Upper lobe of right lung (tissue), 1 donor: Measurements from ENCODE around the gene CUL3. TPM values are rescaled to one million over a fixed set of nuclear protein-coding genes. Genes with fewer than 3 reads are reported as not detected.

Experiments
- ATAC-seq: fragments of 200-7000 bp; cut with Tn5 transposase; one replicate; pipeline ENCODE4 v1.9.1; 2020; ENCODE audit warnings: mild to moderate bottlenecking, moderate library complexity
- DNase-seq: peaks from one replicate; pipeline ENCODE4 v3.0.0-alpha.2; 2020
- H3K27ac ChIP-seq: fragments of 200-600 bp; one replicate; pipeline ENCODE4 v1.8.0; 2022
- H3K27me3 ChIP-seq: fragments of 200-600 bp; one replicate; pipeline ENCODE4 v1.8.0; 2022; ENCODE audit warnings: mild to moderate bottlenecking
- H3K36me3 ChIP-seq: fragments of 200-600 bp; one replicate; pipeline ENCODE4 v1.8.0; 2022
- H3K4me1 ChIP-seq: fragments of 200-600 bp; one replicate; pipeline ENCODE4 v1.8.0; 2022
- H3K4me3 ChIP-seq: fragments of 200-600 bp; one replicate; pipeline ENCODE4 v1.8.0; 2022; ENCODE audit warnings: mild to moderate bottlenecking
- H3K9me3 ChIP-seq: fragments of 200-600 bp; one replicate; pipeline ENCODE4 v1.8.0; 2022
- CTCF ChIP-seq: fragments of 200-600 bp; IDR thresholded peaks from one replicate; pipeline ENCODE4 v1.8.0; 2022; ENCODE audit warnings: antibody characterized with exemption
- intact Hi-C: fragments of 100-400 bp; cut with DNase I; formaldehyde crosslinking; loops from one replicate; pipeline ENCODE4 v1.11.0; 2022
- total RNA-seq: library from RNA; stranded (reverse); fragmentation: NEBNext Ultra II Directional; extraction: Animal tissue kit (Norgen Biotek cat#: 25700); gene quantifications from one replicate; pipeline ENCODE4 v1.2.1, GENCODE V29; 2021
- donor health status: DM: no; HTN: yes; CAD: no; lungs with severe emphysema.

CUL3 gene
- total RNA-seq, 1 donor from 2014 or later = 80.6 TPM

DNA sequence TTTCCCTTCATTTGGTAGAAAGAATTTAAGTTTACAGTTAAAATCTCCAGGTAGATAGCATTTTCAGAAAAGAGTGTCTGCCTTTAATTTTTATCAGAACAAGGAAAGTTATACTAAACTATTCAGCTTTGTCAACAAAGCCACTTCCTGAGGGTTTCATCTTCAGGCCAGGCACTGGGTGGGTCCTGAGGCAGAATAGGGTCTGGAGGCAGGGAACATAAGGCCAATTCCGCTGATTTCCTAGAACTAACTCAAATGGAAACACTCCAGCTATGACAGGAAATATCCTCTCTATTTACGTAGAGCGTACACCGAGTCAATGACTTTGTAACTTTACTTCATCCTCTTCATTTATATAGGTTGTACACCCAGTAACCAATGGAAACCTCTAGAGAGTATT is 150.5 kb downstream of the CUL3 start:
- Histone ChIP-seq H3K27ac (no peak overlapping the region), H3K4me3 (no peak overlapping the region), H3K27me3 (no peaks in the 10 kb centered on the region), H3K4me1 (no peaks in the 10 kb centered on the region), H3K9me3 (no peaks in the 10 kb centered on the region), H3K36me3 (no peaks in the 10 kb centered on the region)
- TF ChIP-seq CTCF = no peak
- DNase-seq (no peak), ATAC-seq (no peak)
- intact Hi-C loops = no loop called here

DNA sequence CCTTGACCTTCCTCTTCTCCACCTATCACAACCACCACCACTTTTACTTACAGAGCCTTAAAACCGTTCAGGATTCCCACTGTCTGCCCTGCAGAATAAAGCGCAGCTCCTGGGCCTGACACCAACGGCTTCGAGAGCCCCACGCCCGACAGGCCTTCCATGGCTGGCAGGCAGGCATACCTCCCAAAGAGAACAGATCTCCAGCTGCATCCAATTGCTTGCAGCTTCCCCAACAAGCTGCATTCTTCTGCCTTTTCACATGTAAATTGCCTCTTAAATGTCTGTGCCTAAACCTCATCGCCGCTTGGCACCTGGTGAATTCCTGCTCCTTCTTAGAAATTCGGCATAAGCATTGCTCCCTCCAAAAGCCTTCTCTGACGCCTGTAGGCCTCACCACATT is 151.7 kb downstream of the CUL3 start:
- Histone ChIP-seq H3K27ac (no peak overlapping the region), H3K9me3 (no peaks in the 10 kb centered on the region), H3K27me3 (no peaks in the 10 kb centered on the region), H3K4me1 (no peaks in the 10 kb centered on the region), H3K4me3 (no peak overlapping the region), H3K36me3 (no peaks in the 10 kb centered on the region)
- TF ChIP-seq CTCF = no peak
- intact Hi-C loops = no loop called here
- DNase-seq (no peak), ATAC-seq (no peak)

DNA sequence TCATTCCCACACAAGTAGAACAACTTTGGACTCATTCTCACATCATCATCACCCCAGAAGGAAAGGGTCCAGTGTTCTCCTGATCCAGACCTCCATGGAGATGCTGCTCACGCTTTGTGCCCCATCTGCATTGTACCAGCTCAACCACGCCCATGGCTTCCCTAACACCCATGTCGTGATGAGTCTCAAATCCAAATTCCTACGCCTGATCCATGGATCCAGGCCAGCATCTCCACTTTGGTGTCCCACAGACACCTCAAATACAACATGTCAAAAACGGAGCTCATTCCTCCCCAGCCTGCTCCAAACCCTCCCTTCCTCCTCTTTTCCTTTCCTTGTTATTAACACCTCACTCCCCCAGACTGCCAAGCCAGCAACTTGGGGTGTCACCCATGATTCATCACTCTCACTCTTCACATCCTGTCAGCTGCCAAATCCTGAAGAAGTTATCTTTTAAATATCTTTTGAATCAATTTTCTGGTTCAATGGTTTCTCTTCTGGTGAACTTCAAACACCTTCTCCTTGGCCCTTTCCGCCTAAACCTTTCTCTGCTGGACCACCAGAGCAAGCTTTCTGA is 153.1 kb downstream of the CUL3 start:
- Histone ChIP-seq H3K9me3 (no peaks in the 10 kb centered on the region), H3K27ac (no peak overlapping the region), H3K4me1 (no peaks in the 10 kb centered on the region), H3K4me3 (no peak overlapping the region), H3K36me3 (no peaks in the 10 kb centered on the region), H3K27me3 (no peaks in the 10 kb centered on the region)
- DNase-seq (no peak), ATAC-seq (no peak)
- TF ChIP-seq CTCF = no peak
- intact Hi-C loops = no loop called here

- DNase-seq = no peak
- Histone ChIP-seq H3K27ac (no peak overlapping the region), H3K4me3 (no peak overlapping the region), H3K9me3 (no peaks in the 10 kb centered on the region), H3K4me1 (no peaks in the 10 kb centered on the region), H3K36me3 (no peaks in the 10 kb centered on the region), H3K27me3 (no peaks in the 10 kb centered on the region)
- ATAC-seq = no peak
- intact Hi-C loops = no loop called here
- no peak for TF ChIP-seq CTCF
Measured at GRCh38 chr2:224429441-224429810, 155.7 kb downstream of the CUL3 start.

DNA sequence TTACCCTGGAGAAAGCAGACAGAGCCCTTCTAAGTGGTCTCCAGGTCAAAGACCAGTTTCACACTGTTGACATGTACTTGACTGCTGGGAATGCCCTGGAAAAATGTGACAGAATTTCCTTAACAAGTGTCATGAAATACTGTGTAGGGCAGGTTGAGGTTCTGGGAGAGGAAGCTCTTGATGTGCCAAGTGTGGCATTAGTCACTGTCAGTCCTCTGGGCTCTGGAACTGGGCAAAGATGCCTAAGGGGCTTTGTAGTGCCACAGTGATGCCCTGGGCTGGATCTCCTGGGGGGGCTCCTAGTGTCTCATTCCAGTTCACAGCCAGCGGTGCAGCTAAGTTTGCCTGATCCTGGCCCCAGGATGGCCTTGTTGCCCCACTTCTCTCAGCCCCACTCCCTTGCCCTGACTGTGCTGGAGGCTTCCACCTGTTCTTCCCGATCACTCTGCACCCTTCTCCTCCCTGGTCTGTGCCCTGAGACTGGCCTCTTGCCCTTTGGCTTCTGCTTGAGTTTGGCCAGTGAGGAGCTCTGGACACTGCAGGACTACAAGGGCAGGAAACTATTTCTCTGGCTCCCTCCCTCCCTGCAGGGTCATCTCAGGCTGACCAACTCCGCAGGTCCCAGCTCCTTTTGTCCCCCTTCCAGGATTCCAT is 156.2 kb downstream of the CUL3 start:
- no peaks in the 10 kb centered on the region for H3K4me1 ChIP-seq
- intact Hi-C loops = no loop called here
- no peak overlapping the region for H3K27ac ChIP-seq
- H3K4me3 ChIP-seq = no peak overlapping the region
- no peak for ATAC-seq
- no peaks in the 10 kb centered on the region for H3K27me3 ChIP-seq
- no peaks in the 10 kb centered on the region for H3K36me3 ChIP-seq
- no peak for TF ChIP-seq CTCF
- DNase-seq = no peak
- no peaks in the 10 kb centered on the region for H3K9me3 ChIP-seq

DNA sequence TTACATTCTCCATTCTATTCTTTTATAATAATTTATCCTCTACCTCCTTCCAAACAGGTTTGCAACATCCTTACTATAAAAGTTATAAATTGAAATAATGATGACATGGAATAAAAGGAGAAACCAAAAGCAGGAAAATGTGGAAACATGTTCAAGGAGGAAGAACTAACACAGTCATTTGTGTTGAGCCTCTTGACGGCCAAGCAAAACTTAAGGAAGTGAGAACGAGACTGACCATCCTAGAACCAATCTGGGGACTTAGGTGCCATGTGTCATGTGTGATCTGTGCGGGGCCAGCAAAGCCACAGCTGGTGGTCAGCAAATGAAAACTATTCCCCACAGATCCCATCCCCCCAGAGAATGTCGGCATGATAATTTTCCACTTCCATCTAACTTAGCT is 157.7 kb downstream of the CUL3 start:
- intact Hi-C loops = no loop called here
- H3K4me1 ChIP-seq = no peaks in the 10 kb centered on the region
- H3K4me3 ChIP-seq = no peak overlapping the region
- DNase-seq = no peak
- no peak for TF ChIP-seq CTCF
- H3K27ac ChIP-seq = no peak overlapping the region
- H3K9me3 ChIP-seq = no peaks in the 10 kb centered on the region
- no peaks in the 10 kb centered on the region for H3K36me3 ChIP-seq
- no peaks in the 10 kb centered on the region for H3K27me3 ChIP-seq
- no peak for ATAC-seq
